B cell (primary cell): ENCODE results near the gene NR3C2.

Source experiments
- EZH2 ChIP-seq: IDR thresholded peaks from 2 replicates; pipeline ENCODE4 v1.6.1; 2012; ENCODE audit warnings: borderline replicate concordance, low read depth, mild to moderate bottlenecking, moderate library complexity, low read length; ENCODE audit not compliant: insufficient read depth, poor library complexity, severe bottlenecking
- TF ChIP-seq, protein P1 (sequence below): fragments of 200-600 bp; IDR thresholded peaks from one replicate; pipeline ENCODE4 v1.8.0; 2022; ENCODE audit warnings: antibody characterized with exemption, mild to moderate bottlenecking

DNA sequence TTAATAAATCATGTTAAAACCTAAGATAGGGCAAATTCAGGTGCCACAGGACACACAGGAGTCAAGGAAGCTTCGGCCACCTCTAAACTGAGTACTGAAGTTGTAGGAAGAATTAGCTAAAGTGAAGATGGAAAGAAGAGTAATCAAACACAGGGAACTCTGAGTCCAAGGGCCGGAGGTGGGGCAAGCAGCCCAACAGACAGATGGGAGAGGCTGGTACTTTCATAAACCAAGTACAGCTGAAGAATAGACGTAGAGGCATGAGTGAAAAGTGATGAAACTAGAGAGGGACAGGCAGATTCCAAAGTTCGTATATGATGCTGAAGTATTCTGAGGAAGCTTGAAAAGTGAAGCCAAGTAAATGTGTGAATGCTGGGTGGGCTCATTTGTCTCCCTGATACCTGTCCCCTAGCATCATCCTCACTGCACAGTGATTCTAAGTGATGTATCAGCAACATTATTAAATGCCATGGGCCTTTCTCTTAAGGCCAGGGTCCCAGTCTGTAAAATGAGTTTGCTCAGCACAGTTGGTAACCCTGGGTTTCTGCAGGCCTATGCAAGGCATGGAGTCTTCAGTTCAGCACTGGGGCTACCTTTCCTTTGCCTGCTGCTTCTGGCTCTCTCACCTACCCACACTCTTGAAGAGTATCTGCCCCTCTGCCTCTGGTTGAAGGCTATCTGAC is 203.3 kb downstream of the NR3C2 start:
- TF ChIP-seq, protein P1, sequence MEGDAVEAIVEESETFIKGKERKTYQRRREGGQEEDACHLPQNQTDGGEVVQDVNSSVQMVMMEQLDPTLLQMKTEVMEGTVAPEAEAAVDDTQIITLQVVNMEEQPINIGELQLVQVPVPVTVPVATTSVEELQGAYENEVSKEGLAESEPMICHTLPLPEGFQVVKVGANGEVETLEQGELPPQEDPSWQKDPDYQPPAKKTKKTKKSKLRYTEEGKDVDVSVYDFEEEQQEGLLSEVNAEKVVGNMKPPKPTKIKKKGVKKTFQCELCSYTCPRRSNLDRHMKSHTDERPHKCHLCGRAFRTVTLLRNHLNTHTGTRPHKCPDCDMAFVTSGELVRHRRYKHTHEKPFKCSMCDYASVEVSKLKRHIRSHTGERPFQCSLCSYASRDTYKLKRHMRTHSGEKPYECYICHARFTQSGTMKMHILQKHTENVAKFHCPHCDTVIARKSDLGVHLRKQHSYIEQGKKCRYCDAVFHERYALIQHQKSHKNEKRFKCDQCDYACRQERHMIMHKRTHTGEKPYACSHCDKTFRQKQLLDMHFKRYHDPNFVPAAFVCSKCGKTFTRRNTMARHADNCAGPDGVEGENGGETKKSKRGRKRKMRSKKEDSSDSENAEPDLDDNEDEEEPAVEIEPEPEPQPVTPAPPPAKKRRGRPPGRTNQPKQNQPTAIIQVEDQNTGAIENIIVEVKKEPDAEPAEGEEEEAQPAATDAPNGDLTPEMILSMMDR = no peak
- TF ChIP-seq EZH2 = no peak
